Heart right ventricle (tissue), 16 donors: ENCODE data around the gene CCDC201. TPM values are rescaled to one million over a fixed set of nuclear protein-coding genes. Genes with fewer than 3 reads are reported as not detected.

Source experiments
- ATAC-seq, 8 donors: fragments of 200-7000 bp; cut with Tn5 transposase; one replicate each; pipeline ENCODE4 v1.9.1; 2020; ENCODE audit warnings: mild to moderate bottlenecking in 8 of 8, moderate library complexity in 8 of 8, moderate number of reproducible peaks in 1 of 8
- DNase-seq, 2 donors: peaks; one replicate each; pipeline ENCODE4 v3.0.0-alpha.2; 2020
- H3K27ac ChIP-seq, 10 donors: fragments of 200-600 bp; sonication (generic) in 2 of 10; one replicate each; pipeline versions ENCODE4 v1.5.0 to v1.8.0; 2020 to 2022; ENCODE audit warnings: mild to moderate bottlenecking in 3 of 10
- H3K27me3 ChIP-seq, 7 donors: fragments of 200-600 bp; one replicate each; pipeline ENCODE4 v1.8.0; 2021 to 2022; ENCODE audit warnings: mild to moderate bottlenecking in 2 of 7
- H3K36me3 ChIP-seq, 9 donors: fragments of 200-600 bp; sonication (generic) in 1 of 9; one replicate each; pipeline versions ENCODE4 v1.5.0 to v1.8.0; 2020 to 2022; ENCODE audit warnings: mild to moderate bottlenecking in 2 of 9
- H3K4me1 ChIP-seq, 9 donors: fragments of 200-600 bp; sonication (generic) in 1 of 9; one replicate each; pipeline versions ENCODE4 v1.5.0 to v1.8.0; 2020 to 2022; ENCODE audit warnings: mild to moderate bottlenecking in 4 of 9
- H3K4me3 ChIP-seq, 10 donors: fragments of 200-600 bp; sonication (generic) in 2 of 10; one replicate each; pipeline versions ENCODE4 v1.5.0 to v1.8.0; 2020 to 2022; ENCODE audit warnings: mild to moderate bottlenecking in 7 of 10, moderate library complexity in 2 of 10
- H3K9me3 ChIP-seq, 11 donors: fragments of 200-600 bp in 10 of 11; sonication (generic) in 2 of 11; one replicate each; pipeline versions ENCODE4 v1.5.0 to v1.8.0; 2013 to 2022; ENCODE audit warnings: mild to moderate bottlenecking in 2 of 11, control low read depth in 1 of 11, moderate library complexity in 1 of 11
- WGBS, 2 donors: extraction: QIAGEN DNeasy Blood & Tissue Kit; methylation state at CpG; one replicate each; pipeline ENCODE4 v1.1.7; 2013; ENCODE audit warnings: inconsistent platforms in 1 of 2; 5-methylcytosine and 5-hydroxymethylcytosine counted together
- intact Hi-C, 10 donors: fragments of 100-400 bp; cut with DNase I; formaldehyde crosslinking; loops; one replicate each; pipeline versions ENCODE4 v1.11.1 to v1.14.2; 2022
- polyA plus RNA-seq, 2 donors: library from polyadenylated mRNA; stranded (reverse); fragments of 200-250 nt; gene quantifications; one replicate each; pipeline ENCODE4 v1.2.3, GENCODE V29; 2013
- total RNA-seq, 10 donors: library from RNA; stranded (reverse); fragmentation: NEBNext Ultra II Directional in 3 of 10; extraction: Animal tissue kit (Norgen Biotek cat#: 25700) in 3 of 10; gene quantifications; one replicate each; pipeline versions ENCODE4 v1.2.1 to v1.2.4, GENCODE V29; 2021 to 2023
- TF ChIP-seq, protein P1 (sequence below), 9 donors: fragments of 200-600 bp; sonication (generic) in 2 of 9; IDR thresholded peaks; one replicate each; pipeline versions ENCODE4 v1.5.0 to v1.8.0; 2021 to 2022; ENCODE audit warnings: antibody characterized with exemption in 9 of 9, mild to moderate bottlenecking in 5 of 9, moderate library complexity in 1 of 9
- donor health status: Arrhythmogenic right ventricular cardiomyopathy.
- donor health status: ischemic (EF 13 %, LVEDD 7.1; RV severe dilation, severe dysfunction).
- donor health status: healthy with polysubstance abuse.
- donor health status: DM: no; HTN: yes; CAD: no.
- donor health status: DM: no; HTN: no; CAD: no.
- donor health status: ischemic (EF 25% LVEDD 6.9; RV normal size, moderate dysfunction).
- donor health status: ischemic (EF 25% LVEDD 5.7; RV mildly dilated, moderate dysfunction).
- donor health status: healthy.
- donor health status: DM: yes; HTN: yes; CAD: no.
- donor health status: Ischemic cardiomyopathy.
- donor health status: ischemic (EF 35%, LVEDD 5.7; RV mildly dilated, moderate dysfunction).
- donor health status: nonischemic (EF 11% LVEDD 7.7; RV severe dilation, severe dysfunction).
- donor health status: DM: yes; HTN: yes; CAD: no.
- donor health status: PGD.
- donor health status: ischemic (EF 29% LVEDD 5.4; RV normal size, mild dysfunction).
- donor health status: nonischemic (EF 23%, LVEDD 6.1; RV moderate dilation, normal function).

Gene CCDC201
- total and polyA plus RNA-seq, 12 donors: not detected

DNA sequence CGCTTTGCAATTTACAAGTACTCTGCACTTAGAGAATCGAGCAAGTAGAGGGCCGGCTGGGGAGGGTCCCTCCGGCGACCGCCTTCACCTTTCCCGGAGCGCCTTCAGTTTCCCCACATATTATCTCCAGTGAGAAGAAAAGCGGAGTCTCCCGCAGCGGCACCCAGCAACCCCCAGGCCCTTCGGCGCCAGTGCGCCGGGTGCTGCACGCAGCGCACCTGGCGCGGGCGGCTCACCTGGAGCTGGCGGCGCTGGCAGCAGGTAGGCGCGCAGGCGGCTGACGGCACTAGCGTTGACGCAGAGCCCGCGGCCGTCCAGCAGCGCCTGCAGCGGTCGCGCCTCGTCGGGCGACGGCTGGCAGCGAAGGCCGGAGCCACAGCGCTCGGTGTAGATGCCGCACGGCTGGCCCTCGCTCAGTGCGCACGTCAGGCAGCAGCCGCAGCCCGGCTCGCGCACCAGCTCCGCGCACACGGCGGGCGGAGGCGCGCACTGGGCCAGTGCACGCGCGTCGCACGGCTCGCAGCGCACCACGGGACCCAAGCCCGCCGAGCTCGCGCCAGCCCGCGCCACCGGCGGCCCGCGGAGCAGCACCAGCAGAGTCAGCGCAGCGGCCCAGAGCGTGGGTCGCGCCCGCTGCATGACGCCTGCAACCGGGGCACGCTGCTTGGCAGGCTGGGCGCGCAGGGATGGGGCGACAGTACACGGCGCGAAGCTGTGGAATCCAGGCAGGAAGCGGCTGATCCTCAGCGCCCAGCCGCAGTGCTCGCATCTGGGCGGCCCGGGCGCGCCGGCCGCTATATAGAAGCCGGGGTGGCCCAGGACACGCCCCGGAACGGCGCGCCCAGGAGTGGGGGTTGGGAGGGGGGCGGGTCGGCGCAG, 47.9 kb upstream of the CCDC201 start, which contains the start of gene IGFBP3:
IGFBP3 (minus strand) TSS at position 771 of the 879 bp plus-strand sequence; CDS start at position 639, 132 bp downstream.
- H3K9me3 ChIP-seq: no peaks in the 10 kb centered on the region
- DNase-seq: peak; percentile 34 to 52
- TF ChIP-seq, protein P1, sequence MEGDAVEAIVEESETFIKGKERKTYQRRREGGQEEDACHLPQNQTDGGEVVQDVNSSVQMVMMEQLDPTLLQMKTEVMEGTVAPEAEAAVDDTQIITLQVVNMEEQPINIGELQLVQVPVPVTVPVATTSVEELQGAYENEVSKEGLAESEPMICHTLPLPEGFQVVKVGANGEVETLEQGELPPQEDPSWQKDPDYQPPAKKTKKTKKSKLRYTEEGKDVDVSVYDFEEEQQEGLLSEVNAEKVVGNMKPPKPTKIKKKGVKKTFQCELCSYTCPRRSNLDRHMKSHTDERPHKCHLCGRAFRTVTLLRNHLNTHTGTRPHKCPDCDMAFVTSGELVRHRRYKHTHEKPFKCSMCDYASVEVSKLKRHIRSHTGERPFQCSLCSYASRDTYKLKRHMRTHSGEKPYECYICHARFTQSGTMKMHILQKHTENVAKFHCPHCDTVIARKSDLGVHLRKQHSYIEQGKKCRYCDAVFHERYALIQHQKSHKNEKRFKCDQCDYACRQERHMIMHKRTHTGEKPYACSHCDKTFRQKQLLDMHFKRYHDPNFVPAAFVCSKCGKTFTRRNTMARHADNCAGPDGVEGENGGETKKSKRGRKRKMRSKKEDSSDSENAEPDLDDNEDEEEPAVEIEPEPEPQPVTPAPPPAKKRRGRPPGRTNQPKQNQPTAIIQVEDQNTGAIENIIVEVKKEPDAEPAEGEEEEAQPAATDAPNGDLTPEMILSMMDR (IDR thresholded peaks at IDR 0.05): no peak
- ATAC-seq: peak; percentile 44 to 87 (median 65)
- peak within 1 kb of the TSS; percentile 24 to 77 (median 64) for H3K4me3 ChIP-seq
- peaks cover 0 to 69% (median 0%) of the 10 kb centered on the region in 7 donors for H3K27me3 ChIP-seq
- intact Hi-C loops: loop anchor here in 9 of 10 donors (2.0 to 10.0 kb wide), 12 partner anchors 294 to 1334 kb away; no protein-coding TSS in a partner anchor
- H3K36me3 ChIP-seq: peaks cover 0 to 15% (median 7%) of the 10 kb centered on the region in 9 donors
- WGBS, 2 donors: 0 to 1% methylated on average over 97 to 111 of the region's 111 CpGs
- H3K4me1 ChIP-seq: peaks cover 5 to 64% (median 47%) of the 10 kb centered on the region in 9 donors
- peak within 1 kb of the TSS; percentile 11 to 73 (median 60) for H3K27ac ChIP-seq

DNA sequence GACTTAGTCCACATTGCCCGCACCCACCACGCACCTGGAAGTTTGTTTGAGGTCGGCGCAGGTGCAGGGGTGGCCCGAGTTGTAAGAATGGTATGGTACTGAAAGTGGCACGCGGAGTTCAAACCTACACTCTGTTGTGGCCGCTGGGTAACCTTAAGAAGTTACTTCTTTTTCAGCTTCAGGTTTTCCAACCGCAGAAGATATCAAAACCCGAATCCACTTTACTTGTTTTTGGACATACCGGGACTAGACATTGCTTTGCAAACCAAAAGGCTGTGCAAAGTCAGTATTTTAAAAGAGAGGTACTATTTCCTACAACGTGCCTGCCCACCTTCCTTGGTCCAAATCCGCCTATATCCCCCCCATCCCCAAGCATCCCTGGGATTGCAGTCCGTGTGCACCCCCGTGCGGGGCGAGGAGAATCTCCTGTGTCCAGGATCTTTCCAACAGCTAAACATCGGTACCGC, 47.1 kb upstream of the CCDC201 start:
- DNase-seq (no peak), ATAC-seq (no peak)
- H3K27me3 ChIP-seq: peaks cover 0 to 69% (median 0%) of the 10 kb centered on the region in 7 donors
- H3K4me3 ChIP-seq: peak overlapping the region; percentile 24 to 77 (median 64)
- intact Hi-C loops: loop anchor here (1.0 to 10.0 kb wide), 16 partner anchors 295 to 1335 kb away; no protein-coding TSS in a partner anchor
- H3K9me3 ChIP-seq: no peaks in the 10 kb centered on the region
- WGBS, 2 donors: 7 to 15% methylated on average over 19 of the region's 19 CpGs
- TF ChIP-seq, protein P1 (IDR thresholded peaks at IDR 0.05): no peak
- peak overlapping the region in 6 of 10 donors; percentile 32 to 73 (median 58) for H3K27ac ChIP-seq
- peaks cover 5 to 64% (median 47%) of the 10 kb centered on the region in 9 donors for H3K4me1 ChIP-seq
- H3K36me3 ChIP-seq: peaks cover 0 to 22% (median 7%) of the 10 kb centered on the region in 9 donors

DNA sequence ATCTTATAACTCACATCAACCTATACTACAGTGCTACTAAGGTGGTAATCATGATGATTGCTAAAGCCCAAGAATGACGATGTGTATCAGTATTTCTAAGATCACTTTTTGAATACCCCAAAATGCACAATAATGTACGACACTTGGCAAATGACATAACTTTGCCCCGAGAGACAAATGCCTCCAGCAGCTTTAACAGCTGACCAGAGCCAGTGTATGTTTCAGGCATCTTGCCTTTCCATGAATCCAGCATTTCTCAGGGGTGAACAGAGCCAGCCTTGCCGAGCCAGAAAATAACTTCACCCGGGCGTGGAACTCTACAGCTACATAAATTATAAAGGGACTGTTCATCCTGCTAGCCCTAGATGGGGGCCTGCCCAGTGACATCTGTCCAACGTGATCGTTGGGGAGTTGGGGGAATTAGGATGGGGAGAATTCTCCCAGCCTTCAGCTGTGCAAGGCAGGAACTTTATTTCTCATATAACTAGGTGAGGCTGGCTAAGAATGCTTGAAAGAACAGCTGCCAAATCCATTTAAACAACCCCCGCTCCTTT, 46.4 kb upstream of the CCDC201 start:
- WGBS, 2 donors: 24 to 39% methylated on average over 9 of the region's 9 CpGs
- H3K36me3 ChIP-seq: peaks cover 0 to 30% (median 12%) of the 10 kb centered on the region in 9 donors
- ATAC-seq (no peak), DNase-seq (no peak)
- peaks cover 5 to 64% (median 46%) of the 10 kb centered on the region in 9 donors for H3K4me1 ChIP-seq
- H3K27ac ChIP-seq: peak overlapping the region in 3 of 10 donors; percentile 59 to 73 (median 69)
- no peaks in the 10 kb centered on the region for H3K9me3 ChIP-seq
- H3K27me3 ChIP-seq: peaks cover 0 to 69% (median 0%) of the 10 kb centered on the region in 7 donors
- TF ChIP-seq, protein P1 (IDR thresholded peaks at IDR 0.05): no peak
- intact Hi-C loops: loop anchor here in 7 of 10 donors (1.0 to 10.0 kb wide), 8 partner anchors 1168 to 1335 kb away; no protein-coding TSS in a partner anchor
- H3K4me3 ChIP-seq: peak overlapping the region in 9 of 10 donors; percentile 52 to 77 (median 64)

DNA sequence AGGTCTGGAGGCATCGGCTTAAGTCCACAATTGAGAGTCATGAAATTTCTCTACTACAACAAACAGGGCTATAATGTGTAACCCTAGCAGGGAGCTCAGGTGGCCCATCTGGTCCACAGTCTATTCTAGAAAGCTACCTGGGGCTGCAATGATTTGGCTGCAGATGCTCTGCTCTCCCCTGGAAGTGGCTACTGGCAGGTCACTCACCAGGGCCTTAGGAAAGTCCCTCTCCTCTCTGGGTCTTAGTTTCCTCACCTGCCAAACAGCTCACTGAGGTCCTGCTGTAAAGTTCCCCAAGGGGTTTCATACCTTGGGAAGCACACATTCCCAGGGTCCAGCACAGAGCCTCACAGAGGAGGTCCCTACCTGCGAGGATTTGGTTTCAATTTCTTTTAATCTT, 45.7 kb upstream of the CCDC201 start:
- H3K9me3 ChIP-seq: no peaks in the 10 kb centered on the region
- intact Hi-C loops: loop anchor here in 7 of 10 donors (2.0 to 10.0 kb wide), 7 partner anchors 1169 to 1336 kb away; no protein-coding TSS in a partner anchor
- DNase-seq (no peak), ATAC-seq (no peak)
- peak overlapping the region in 2 of 10 donors; percentile 59 to 69 for H3K27ac ChIP-seq
- H3K4me1 ChIP-seq: peaks cover 5 to 64% (median 39%) of the 10 kb centered on the region in 9 donors
- peaks cover 0 to 37% (median 13%) of the 10 kb centered on the region in 9 donors for H3K36me3 ChIP-seq
- TF ChIP-seq, protein P1 (IDR thresholded peaks at IDR 0.05): no peak
- peak overlapping the region in 7 of 10 donors; percentile 52 to 77 (median 64) for H3K4me3 ChIP-seq
- peaks cover 0 to 64% (median 0%) of the 10 kb centered on the region in 7 donors for H3K27me3 ChIP-seq
- whole genome bisulfite sequencing, 2 donors: 73 to 82% methylated on average over 2 of the region's 2 CpGs
